HL-60 (cell line): ENCODE data around the gene PCDHGA1.

Experiments used
- GABPA ChIP-seq: IDR thresholded peaks from 2 replicates; pipeline ENCODE4 v1.6.1; 2012; ENCODE audit warnings: low read depth
- POLR2AphosphoS5 ChIP-seq: IDR thresholded peaks from 2 replicates; pipeline ENCODE4 v1.6.1; 2012; ENCODE audit warnings: low read depth
- SPI1 ChIP-seq: IDR thresholded peaks from 2 replicates; pipeline ENCODE4 v1.6.1; 2012; ENCODE audit warnings: low read depth, mild to moderate bottlenecking, borderline replicate concordance
- TF ChIP-seq, protein P1 (sequence below): IDR thresholded peaks from one replicate; pipeline ENCODE4 v1.5.1; 2011; ENCODE audit warnings: low read length, control low read depth, inconsistent platforms; ENCODE audit not compliant: insufficient read depth
- TF ChIP-seq, protein P2 (sequence below): IDR thresholded peaks from 2 replicates; pipeline ENCODE4 v1.6.1; 2012; ENCODE audit warnings: low read depth; ENCODE audit not compliant: insufficient replicate concordance

DNA sequence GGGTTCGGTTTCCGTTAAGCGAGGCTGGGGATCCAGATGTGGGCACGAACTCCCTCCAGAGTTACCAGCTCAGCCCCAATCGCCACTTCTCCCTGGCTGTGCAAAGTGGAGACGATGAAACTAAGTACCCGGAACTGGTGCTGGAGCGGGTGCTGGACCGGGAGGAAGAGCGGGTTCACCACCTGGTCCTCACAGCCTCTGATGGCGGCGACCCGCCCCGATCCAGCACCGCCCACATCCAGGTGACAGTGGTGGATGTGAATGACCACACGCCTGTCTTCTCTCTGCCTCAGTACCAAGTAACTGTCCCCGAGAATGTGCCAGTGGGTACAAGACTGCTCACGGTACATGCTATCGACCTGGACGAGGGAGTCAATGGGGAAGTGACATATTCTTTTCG lies 53.0 kb downstream of the PCDHGA1 start:
- TF ChIP-seq GABPA (no peak), POLR2AphosphoS5 (no peak), SPI1 (no peak)
- TF ChIP-seq, protein P1, sequence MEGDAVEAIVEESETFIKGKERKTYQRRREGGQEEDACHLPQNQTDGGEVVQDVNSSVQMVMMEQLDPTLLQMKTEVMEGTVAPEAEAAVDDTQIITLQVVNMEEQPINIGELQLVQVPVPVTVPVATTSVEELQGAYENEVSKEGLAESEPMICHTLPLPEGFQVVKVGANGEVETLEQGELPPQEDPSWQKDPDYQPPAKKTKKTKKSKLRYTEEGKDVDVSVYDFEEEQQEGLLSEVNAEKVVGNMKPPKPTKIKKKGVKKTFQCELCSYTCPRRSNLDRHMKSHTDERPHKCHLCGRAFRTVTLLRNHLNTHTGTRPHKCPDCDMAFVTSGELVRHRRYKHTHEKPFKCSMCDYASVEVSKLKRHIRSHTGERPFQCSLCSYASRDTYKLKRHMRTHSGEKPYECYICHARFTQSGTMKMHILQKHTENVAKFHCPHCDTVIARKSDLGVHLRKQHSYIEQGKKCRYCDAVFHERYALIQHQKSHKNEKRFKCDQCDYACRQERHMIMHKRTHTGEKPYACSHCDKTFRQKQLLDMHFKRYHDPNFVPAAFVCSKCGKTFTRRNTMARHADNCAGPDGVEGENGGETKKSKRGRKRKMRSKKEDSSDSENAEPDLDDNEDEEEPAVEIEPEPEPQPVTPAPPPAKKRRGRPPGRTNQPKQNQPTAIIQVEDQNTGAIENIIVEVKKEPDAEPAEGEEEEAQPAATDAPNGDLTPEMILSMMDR = no peak
- TF ChIP-seq, protein P2, sequence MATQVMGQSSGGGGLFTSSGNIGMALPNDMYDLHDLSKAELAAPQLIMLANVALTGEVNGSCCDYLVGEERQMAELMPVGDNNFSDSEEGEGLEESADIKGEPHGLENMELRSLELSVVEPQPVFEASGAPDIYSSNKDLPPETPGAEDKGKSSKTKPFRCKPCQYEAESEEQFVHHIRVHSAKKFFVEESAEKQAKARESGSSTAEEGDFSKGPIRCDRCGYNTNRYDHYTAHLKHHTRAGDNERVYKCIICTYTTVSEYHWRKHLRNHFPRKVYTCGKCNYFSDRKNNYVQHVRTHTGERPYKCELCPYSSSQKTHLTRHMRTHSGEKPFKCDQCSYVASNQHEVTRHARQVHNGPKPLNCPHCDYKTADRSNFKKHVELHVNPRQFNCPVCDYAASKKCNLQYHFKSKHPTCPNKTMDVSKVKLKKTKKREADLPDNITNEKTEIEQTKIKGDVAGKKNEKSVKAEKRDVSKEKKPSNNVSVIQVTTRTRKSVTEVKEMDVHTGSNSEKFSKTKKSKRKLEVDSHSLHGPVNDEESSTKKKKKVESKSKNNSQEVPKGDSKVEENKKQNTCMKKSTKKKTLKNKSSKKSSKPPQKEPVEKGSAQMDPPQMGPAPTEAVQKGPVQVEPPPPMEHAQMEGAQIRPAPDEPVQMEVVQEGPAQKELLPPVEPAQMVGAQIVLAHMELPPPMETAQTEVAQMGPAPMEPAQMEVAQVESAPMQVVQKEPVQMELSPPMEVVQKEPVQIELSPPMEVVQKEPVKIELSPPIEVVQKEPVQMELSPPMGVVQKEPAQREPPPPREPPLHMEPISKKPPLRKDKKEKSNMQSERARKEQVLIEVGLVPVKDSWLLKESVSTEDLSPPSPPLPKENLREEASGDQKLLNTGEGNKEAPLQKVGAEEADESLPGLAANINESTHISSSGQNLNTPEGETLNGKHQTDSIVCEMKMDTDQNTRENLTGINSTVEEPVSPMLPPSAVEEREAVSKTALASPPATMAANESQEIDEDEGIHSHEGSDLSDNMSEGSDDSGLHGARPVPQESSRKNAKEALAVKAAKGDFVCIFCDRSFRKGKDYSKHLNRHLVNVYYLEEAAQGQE = no peak
